Smooth muscle cell (in vitro differentiated cells): Measurements from ENCODE around the gene XRCC1. TPM values are rescaled to one million over a fixed set of nuclear protein-coding genes. Genes with fewer than 3 reads are reported as not detected.

ENCODE experiments used
- DNase-seq: peaks from one replicate; lab custom pipeline; 2025; ENCODE audit not compliant: unreplicated experiment; lab: John Stamatoyannopoulos, UW
- H2AFZ ChIP-seq: fragments of 200-600 bp; sonication (generic); 2 replicates; pipeline ENCODE4 v1.6.0; 2016; ENCODE audit warnings: antibody characterized with exemption, low read depth, mild to moderate bottlenecking
- H3F3A ChIP-seq: fragments of 200-600 bp; sonication (generic); 2 replicates; pipeline ENCODE4 v1.6.0; 2017; ENCODE audit warnings: antibody characterized with exemption, low read depth
- H3K27ac ChIP-seq: fragments of 200-600 bp; sonication (generic); 2 replicates; pipeline ENCODE4 v1.5.1; 2016; ENCODE audit warnings: low read depth, mild to moderate bottlenecking
- H3K27me3 ChIP-seq: fragments of 200-600 bp; sonication (generic); 2 replicates; pipeline ENCODE4 v1.6.1; 2016; ENCODE audit warnings: low read depth, mild to moderate bottlenecking
- H3K36me3 ChIP-seq: fragments of 200-600 bp; sonication (generic); 2 replicates; pipeline ENCODE4 v1.5.1; 2016; ENCODE audit warnings: low read depth
- H3K4me1 ChIP-seq: fragments of 200-600 bp; sonication (generic); 2 replicates; pipeline ENCODE4 v1.5.1; 2016; ENCODE audit warnings: low read depth
- H3K4me2 ChIP-seq: fragments of 200-600 bp; sonication (generic); 2 replicates; pipeline ENCODE4 v1.6.0; 2016; ENCODE audit warnings: mild to moderate bottlenecking
- H3K4me3 ChIP-seq: fragments of 200-600 bp; sonication (generic); 2 replicates; pipeline ENCODE4 v1.5.1; 2016; ENCODE audit warnings: mild to moderate bottlenecking
- H3K79me2 ChIP-seq: fragments of 200-600 bp; sonication (generic); 2 replicates; pipeline ENCODE4 v1.6.0; 2016; ENCODE audit warnings: low read depth, mild to moderate bottlenecking
- H3K9ac ChIP-seq: fragments of 200-600 bp; sonication (generic); 2 replicates; pipeline ENCODE4 v1.6.0; 2016; ENCODE audit warnings: low read depth
- H3K9me3 ChIP-seq: fragments of 200-600 bp; sonication (generic); replicated peaks from 2 replicates; pipeline ENCODE4 v1.5.1; 2016; ENCODE audit warnings: low read depth
- H4K20me1 ChIP-seq: fragments of 200-600 bp; sonication (generic); 2 replicates; pipeline ENCODE4 v1.6.0; 2016; ENCODE audit warnings: low read depth
- CTCF ChIP-seq: fragments of 200-600 bp; sonication (generic); IDR thresholded peaks from 2 replicates; pipeline ENCODE4 v1.5.1; 2017; ENCODE audit warnings: borderline replicate concordance, mild to moderate bottlenecking, antibody characterized with exemption; ENCODE audit not compliant: insufficient read depth, poor library complexity, severe bottlenecking
- WGBS: methylation state at CpG from one replicate; pipeline ENCODE4 v1.1.7; 2016; ENCODE audit warnings: low lambda C conversion rate; 5-methylcytosine and 5-hydroxymethylcytosine counted together
- polyA plus RNA-seq: library from polyadenylated mRNA; unstranded; fragments of >200 nt; fragmentation: Nextera tagmentation; extraction: Ambion mirVana; gene quantifications from 2 replicates; pipeline ENCODE4 v1.2.1, GENCODE V29; 2016
- total RNA-seq: library from RNA; depleted of rRNA; stranded (reverse); fragments of >200 nt; gene quantifications from 2 replicates; pipeline ENCODE4 v1.2.3, GENCODE V29; 2014

XRCC1 gene
- total and polyA plus RNA-seq, 2 experiments from 2014 or later = 24.9 to 35.1 TPM

GRCh38 chr19:43540381-43540780 is 34.9 kb downstream of the XRCC1 start:
- no peaks in the 10 kb centered on the region for H4K20me1 ChIP-seq
- no peak for DNase-seq
- H3K4me2 ChIP-seq = no peak overlapping the region
- no peak overlapping the region for H3K27ac ChIP-seq
- H3K27me3 ChIP-seq = no peaks in the 10 kb centered on the region
- no peak overlapping the region for H3K9ac ChIP-seq
- H3K4me1 ChIP-seq = no peaks in the 10 kb centered on the region
- no peaks in the 10 kb centered on the region for H3F3A ChIP-seq
- no peaks in the 10 kb centered on the region for H3K79me2 ChIP-seq
- WGBS = 89% methylated on average over 3 of the region's 3 CpGs
- no peaks in the 10 kb centered on the region for H3K9me3 ChIP-seq
- no peak overlapping the region for H2AFZ ChIP-seq
- H3K4me3 ChIP-seq = no peak overlapping the region
- peaks cover 14% of the 10 kb centered on the region for H3K36me3 ChIP-seq
- no peak for TF ChIP-seq CTCF

DNA sequence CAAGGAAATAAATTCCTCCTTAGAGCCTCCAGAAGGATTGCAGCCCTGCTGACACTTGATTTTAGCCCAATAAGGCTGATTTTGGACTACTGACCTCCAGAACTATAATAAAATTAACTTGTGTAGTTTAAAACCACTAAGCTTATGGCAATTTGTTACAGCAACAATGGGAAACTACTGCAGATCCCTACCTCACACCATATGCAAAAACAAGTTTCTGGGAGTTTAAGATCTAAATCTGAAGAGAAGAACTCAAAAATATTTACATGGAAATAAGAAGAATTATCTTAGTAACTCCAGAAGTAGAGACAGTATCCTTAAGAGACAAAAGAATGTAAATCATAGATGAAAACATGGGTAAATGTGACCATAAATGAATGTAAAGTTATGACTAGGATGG is 36.4 kb downstream of the XRCC1 start:
- H3K9ac ChIP-seq = no peak overlapping the region

DNA sequence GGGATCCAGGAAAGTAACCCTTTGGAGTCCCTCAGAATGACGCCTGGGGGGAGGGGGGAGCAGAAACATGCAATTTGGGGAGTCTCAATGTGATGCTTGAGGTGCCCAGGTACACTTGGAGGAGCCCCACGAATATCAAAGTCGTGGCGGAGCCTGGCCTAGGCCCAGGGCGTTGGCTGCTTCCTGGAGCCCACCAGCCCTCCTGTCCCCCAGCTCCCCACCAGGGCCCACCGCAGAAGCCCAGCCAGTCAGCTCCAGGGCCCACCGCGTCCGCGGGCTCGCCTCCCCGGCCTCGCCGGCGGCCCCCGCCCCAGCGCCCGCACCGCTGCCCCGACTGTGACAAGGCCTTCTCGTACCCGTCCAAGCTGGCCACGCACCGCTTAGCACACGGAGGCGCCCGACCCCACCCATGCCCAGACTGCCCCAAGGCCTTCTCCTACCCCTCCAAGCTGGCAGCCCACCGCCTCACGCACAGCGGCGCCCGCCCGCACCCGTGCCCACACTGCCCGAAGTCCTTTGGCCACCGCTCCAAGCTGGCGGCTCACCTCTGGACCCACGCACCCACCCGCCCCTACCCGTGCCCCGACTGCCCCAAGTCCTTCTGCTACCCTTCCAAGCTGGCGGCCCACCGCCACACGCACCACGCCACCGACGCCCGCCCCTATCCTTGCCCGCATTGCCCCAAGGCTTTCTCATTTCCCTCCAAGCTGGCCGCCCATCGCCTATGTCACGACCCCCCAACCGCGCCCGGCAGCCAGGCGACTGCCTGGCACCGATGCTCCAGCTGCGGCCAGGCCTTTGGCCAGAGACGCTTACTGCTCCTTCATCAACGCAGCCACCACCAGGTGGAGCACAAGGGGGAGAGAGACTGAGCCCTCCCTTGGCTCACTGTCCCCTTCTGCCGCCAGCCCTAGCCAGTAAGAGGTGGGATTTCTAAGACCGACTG is 40.2 kb downstream of the XRCC1 start:
- H3K4me1 ChIP-seq = peaks cover 4% of the 10 kb centered on the region
- H3K9ac ChIP-seq = no peak overlapping the region
- H4K20me1 ChIP-seq = no peaks in the 10 kb centered on the region
- no peak overlapping the region for H3K4me3 ChIP-seq
- peak; percentile 44 for TF ChIP-seq CTCF
- no peaks in the 10 kb centered on the region for H3F3A ChIP-seq
- H2AFZ ChIP-seq = no peak overlapping the region
- no peak overlapping the region for H3K27ac ChIP-seq
- H3K9me3 ChIP-seq = no peaks in the 10 kb centered on the region
- peaks cover 14% of the 10 kb centered on the region for H3K36me3 ChIP-seq
- 65% methylated on average over 30 of the region's 62 CpGs for WGBS
- no peaks in the 10 kb centered on the region for H3K79me2 ChIP-seq
- no peak overlapping the region for H3K4me2 ChIP-seq
- DNase-seq = peak; percentile 3
- H3K27me3 ChIP-seq = no peaks in the 10 kb centered on the region

More for the DNA sequence above, 36.4 kb downstream of the XRCC1 start:
- H3K9me3 ChIP-seq = no peaks in the 10 kb centered on the region
- H3K27me3 ChIP-seq = no peaks in the 10 kb centered on the region
- H3K27ac ChIP-seq = no peak overlapping the region
- H3K4me2 ChIP-seq = no peak overlapping the region
- H2AFZ ChIP-seq = no peak overlapping the region
- no peaks in the 10 kb centered on the region for H3K79me2 ChIP-seq
- DNase-seq = no peak
- H3F3A ChIP-seq = no peaks in the 10 kb centered on the region
- H3K4me1 ChIP-seq = peaks cover 4% of the 10 kb centered on the region
- peaks cover 14% of the 10 kb centered on the region for H3K36me3 ChIP-seq
- H4K20me1 ChIP-seq = no peaks in the 10 kb centered on the region
- no peak overlapping the region for H3K4me3 ChIP-seq
- TF ChIP-seq CTCF = no peak

DNA sequence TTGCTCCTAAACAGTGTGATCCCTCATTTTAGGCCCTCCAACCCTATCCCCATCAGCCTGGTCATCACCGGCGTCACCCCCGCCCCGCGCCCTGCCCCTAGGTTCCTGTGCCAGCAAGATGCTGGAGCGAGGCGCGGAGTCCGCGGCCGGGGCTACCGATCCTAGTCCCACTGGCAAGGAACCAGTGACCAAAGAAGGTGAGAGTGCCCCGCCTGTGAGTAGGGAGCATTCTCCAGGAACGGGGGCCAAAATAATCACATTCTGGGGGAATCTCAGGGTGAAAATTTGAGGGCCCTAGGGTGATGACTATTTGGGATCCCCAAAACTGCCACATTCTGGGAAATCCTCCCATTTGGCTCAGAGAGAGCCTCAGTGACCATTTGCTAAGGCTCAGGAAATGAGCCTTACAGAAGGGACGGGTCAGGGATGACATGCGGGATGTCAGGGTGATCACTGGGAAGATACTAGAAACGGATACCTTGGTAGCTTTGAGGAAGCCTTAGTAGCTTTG is 41.0 kb downstream of the XRCC1 start:
- Histone ChIP-seq H2AFZ (peak overlapping the region; percentile 58), H3K4me3 (peak overlapping the region; percentile 53), H3K4me2 (peak overlapping the region; percentile 85), H3K9me3 (no peaks in the 10 kb centered on the region), H3F3A (no peaks in the 10 kb centered on the region), H3K27ac (peak overlapping the region; percentile 31), H3K4me1 (peaks cover 4% of the 10 kb centered on the region), H4K20me1 (no peaks in the 10 kb centered on the region), H3K79me2 (no peaks in the 10 kb centered on the region), H3K9ac (no peak overlapping the region), H3K27me3 (no peaks in the 10 kb centered on the region), H3K36me3 (peaks cover 14% of the 10 kb centered on the region)
- no peak for DNase-seq
- no peak for TF ChIP-seq CTCF
- WGBS = 27% methylated on average over 17 of the region's 17 CpGs
